Measurements from ENCODE around the gene ATAT1. TPM values are rescaled to one million over a fixed set of nuclear protein-coding genes. Genes with fewer than 3 reads are reported as not detected.

The ATAT1 gene
- total and polyA plus RNA-seq, 2 of the 4 experiments (the other 2 are of a cell fraction), result 5.6 to 15.5 TPM

GRCh38 chr6:30641048-30641447, 14.4 kb downstream of the ATAT1 start:
- Histone ChIP-seq H3K4me3 (ENCODE audit: insufficient read depth, low read depth, low read length) (no peak overlapping the region), H3K9me1 (ENCODE audit: insufficient read depth, low read length) (no peaks in the 10 kb centered on the region; the same call in 1 of the 2 replicates), H3K23ac (ENCODE audit: low read depth, low read length) (no peak overlapping the region), H2BK120ac (ENCODE audit: low read depth, low read length) (no peak overlapping the region), H3K4me1 (ENCODE audit: control insufficient read depth, insufficient read depth, low read length) (no peaks in the 10 kb centered on the region), H3K4me2 (ENCODE audit: low read depth, low read length) (no peak overlapping the region), H4K20me1 (ENCODE audit: insufficient read depth, low read length) (no peaks in the 10 kb centered on the region), H2AK9ac (replicated peaks; ENCODE audit: low read depth, low read length, poor library complexity) (no peak overlapping the region), H3K4ac (ENCODE audit: low read depth, low read length) (no peak overlapping the region), H2BK5ac (ENCODE audit: low read depth, low read length, poor library complexity, severe bottlenecking) (no peak overlapping the region), H4K8ac (ENCODE audit: low read depth in 2 of 2, low read length in 2 of 2) (no peak overlapping the region), H2AK5ac (ENCODE audit: low read depth, low read length) (no peak overlapping the region), H3K9me3 (ENCODE audit: control insufficient read depth, insufficient read depth, low read length) (no peaks in the 10 kb centered on the region), H2BK15ac (ENCODE audit: low read depth, low read length) (no peak overlapping the region), H2BK20ac (ENCODE audit: low read depth, low read length) (no peak overlapping the region), H2AFZ (replicated peaks; ENCODE audit: low read length, poor library complexity) (no peak overlapping the region), H4K5ac (ENCODE audit: low read depth, low read length) (no peak overlapping the region), H3K79me1 (ENCODE audit: low read depth in 1 of 2, low read length in 2 of 2) (peaks cover 11 to 15% of the 10 kb centered on the region in 2 experiments), H3K27ac (ENCODE audit: insufficient read depth, low read length) (no peak overlapping the region), H3K18ac (ENCODE audit: low read depth, low read length) (no peak overlapping the region), H3K27me3 (ENCODE audit: control insufficient read depth, insufficient read depth, low read length) (no peaks in the 10 kb centered on the region), H4K91ac (ENCODE audit: insufficient read depth, low read depth, low read length) (no peak overlapping the region), H3K9ac (ENCODE audit: low read depth, low read length) (no peak overlapping the region), H3K36me3 (ENCODE audit: control insufficient read depth, insufficient read depth, low read length) (peaks cover 39% of the 10 kb centered on the region), H3K56ac (ENCODE audit: extremely low read depth, insufficient read depth, low read length) (no peak overlapping the region), H3K14ac (replicated peaks; ENCODE audit: low read depth, low read length) (no peak overlapping the region)
- CTCF ChIA-PET, result interaction anchor here (2.2 kb wide), 1 partner anchor 31 kb away, joined by 5 read pairs; the partner anchor contains the start of gene DHX16
- WGBS, 2 experiments (ENCODE audit: extremely low coverage in 2 of 2, insufficient read length in 1 of 2), result 100% methylated on average over 1 of the region's 1 CpG; no CpG with 5 or more reads in 1 of the 2 experiments
- in situ Hi-C loops (cut with MboI; ENCODE audit: low sequenced_read_pairs), result no loop called here
- dilution Hi-C loops (cut with HindIII; ENCODE audit: low sequenced_read_pairs, unreplicated experiment), result no loop called here
- BruUV-seq (replicated peaks), result no TSS peak
- ATAC-seq (ENCODE audit: low read depth) (no peak), DNase-seq (no peak)
- TF ChIP-seq RAD21 (IDR thresholded peaks at IDR 0.05; ENCODE audit: low read length) (no peak), USF2 (IDR thresholded peaks at IDR 0.05; ENCODE audit: low read depth, low read length) (no peak), CEBPB (IDR thresholded peaks at IDR 0.05; ENCODE audit: low read depth, low read length) (no peak), RFX5 (IDR thresholded peaks at IDR 0.05; ENCODE audit: low read depth, low read length) (no peak), CTCF (conservative IDR thresholded peaks at IDR 0.05; ENCODE audit: low read depth, low read length) (no peak), BHLHE40 (IDR thresholded peaks at IDR 0.05; ENCODE audit: low read depth, low read length) (no peak), FOS (IDR thresholded peaks at IDR 0.05; ENCODE audit: low read depth, low read length) (no peak), MXI1 (IDR thresholded peaks at IDR 0.05; ENCODE audit: borderline replicate concordance, low read depth, low read length) (no peak), MAFK (IDR thresholded peaks at IDR 0.05; ENCODE audit: low read depth, low read length) (no peak), MAZ (IDR thresholded peaks at IDR 0.05; ENCODE audit: borderline replicate concordance, low read depth, low read length) (no peak), ELK1 (IDR thresholded peaks at IDR 0.05; ENCODE audit: borderline replicate concordance, low read depth, low read length) (no peak), POLR2A (IDR thresholded peaks at IDR 0.05; ENCODE audit: low read depth, low read length) (no peak), CHD1 (IDR thresholded peaks at IDR 0.05; ENCODE audit: low read depth, low read length) (no peak)
- POLR2A ChIA-PET (ENCODE audit: unreplicated experiment), result interaction anchor here (0.5 kb wide), 1 partner anchor 9 kb away, joined by 11 read pairs; no protein-coding TSS in a partner anchor
- intact Hi-C loops (cut with micrococcal nuclease), result no loop called here
